CD14-positive monocyte (primary cell): Measurements from ENCODE around the gene CASP10. TPM values are rescaled to one million over a fixed set of nuclear protein-coding genes. Genes with fewer than 3 reads are reported as not detected.
A peak's percentile ranks its signal among the peaks of the same experiment; 100 is the strongest.
"Not testable (repeated sequence)": the region's sequence is repeated elsewhere in the genome, so short reads cannot be mapped to it uniquely, and the experiment has no call there.

Experiments used
- DNase-seq, 3 donors: peaks; one replicate each; pipeline ENCODE4 v3.0.0-alpha.2; 2011 to 2022
- H2AFZ ChIP-seq: 2 replicates; pipeline ENCODE4 v1.6.0; 2012; ENCODE audit warnings: mild to moderate bottlenecking, low read depth, low read length, inconsistent platforms; ENCODE audit not compliant: insufficient read depth, poor library complexity, severe bottlenecking
- H3K27ac ChIP-seq, 2 donors: 1 replicate in 1 of 2; 2 replicates in 1 of 2; pipeline ENCODE4 v1.5.1; 2012 to 2013; ENCODE audit warnings: low read length in 2 of 2, control low read depth in 1 of 2, inconsistent platforms in 1 of 2, low read depth in 1 of 2, mild to moderate bottlenecking in 1 of 2
- H3K27me3 ChIP-seq, 2 donors: one replicate each; pipeline versions ENCODE4 v1.6.0 to v1.6.1; 2011 to 2013; ENCODE audit warnings: low read length in 2 of 2; ENCODE audit not compliant: control insufficient read depth in 2 of 2, insufficient read depth in 2 of 2
- H3K36me3 ChIP-seq, 2 donors: replicated peaks in 1 of 2; 1 replicate in 1 of 2; 2 replicates in 1 of 2; pipeline versions ENCODE4 v1.5.1 to v1.6.1; 2012 to 2013; ENCODE audit warnings: low read length in 2 of 2, control low read depth in 1 of 2, inconsistent platforms in 1 of 2, mild to moderate bottlenecking in 1 of 2; ENCODE audit not compliant: insufficient read depth in 2 of 2, control insufficient read depth in 1 of 2
- H3K4me1 ChIP-seq, 2 donors: 1 replicate in 1 of 2; 2 replicates in 1 of 2; pipeline versions ENCODE4 v1.5.1 to v1.6.1; 2012 to 2013; ENCODE audit warnings: low read length in 2 of 2, control low read depth in 1 of 2, inconsistent platforms in 1 of 2, mild to moderate bottlenecking in 1 of 2, moderate library complexity in 1 of 2; ENCODE audit not compliant: insufficient read depth in 2 of 2, control insufficient read depth in 1 of 2
- H3K4me2 ChIP-seq: replicated peaks from 2 replicates; pipeline ENCODE3; 2012; ENCODE audit warnings: low read length, moderate library complexity, mild to moderate bottlenecking; ENCODE audit not compliant: poor library complexity, severe bottlenecking; ENCODE audit errors: extremely low read depth
- H3K4me3 ChIP-seq, 3 experiments: fragments of 200-600 bp in 1 of 3; sonication (generic) in 1 of 3; replicated peaks in 1 of 3; 1 replicate in 2 of 3; 2 replicates in 1 of 3; pipeline ENCODE4 v1.5.1; 2011 to 2013; ENCODE audit warnings: low read length in 3 of 3, mild to moderate bottlenecking in 3 of 3, control low read depth in 2 of 3, low read depth in 2 of 3, inconsistent platforms in 1 of 3, moderate library complexity in 1 of 3
- H3K79me2 ChIP-seq: 2 replicates; pipeline ENCODE4 v1.6.0; 2012; ENCODE audit warnings: mild to moderate bottlenecking, control low read depth, inconsistent platforms, low read length, moderate library complexity; ENCODE audit not compliant: insufficient read depth
- H3K9ac ChIP-seq: 2 replicates; pipeline ENCODE4 v1.6.0; 2017; ENCODE audit warnings: low read length, mild to moderate bottlenecking; ENCODE audit not compliant: insufficient read depth, poor library complexity, severe bottlenecking
- H3K9me3 ChIP-seq, 2 donors: replicated peaks in 1 of 2; 1 replicate in 1 of 2; 2 replicates in 1 of 2; pipeline versions ENCODE4 v1.5.1 to v1.6.1; 2012 to 2013; ENCODE audit warnings: low read length in 2 of 2, control low read depth in 1 of 2; ENCODE audit not compliant: control insufficient read depth in 1 of 2, insufficient read depth in 1 of 2
- H4K20me1 ChIP-seq: 2 replicates; pipeline ENCODE4 v1.6.0; 2012; ENCODE audit warnings: mild to moderate bottlenecking, low read length, control low read depth, moderate library complexity; ENCODE audit not compliant: insufficient read depth
- H3K27ac Mint-ChIP-seq, 7 donors: one replicate each; pipeline ENCODE4 v1.8.0; 2020; ENCODE audit warnings: mild to moderate bottlenecking in 7 of 7, mixed read lengths in 7 of 7, moderate library complexity in 6 of 7, inconsistent platforms in 2 of 7
- H3K27me3 Mint-ChIP-seq, 3 donors: one replicate each; pipeline ENCODE4 v1.8.0; 2021 to 2022; ENCODE audit warnings: low read depth in 3 of 3, mild to moderate bottlenecking in 3 of 3, mixed read lengths in 3 of 3, moderate library complexity in 3 of 3, inconsistent platforms in 1 of 3
- H3K36me3 Mint-ChIP-seq, 2 donors: one replicate each; pipeline ENCODE4 v1.8.0; 2020; ENCODE audit warnings: mixed read lengths in 2 of 2, inconsistent platforms in 1 of 2, mild to moderate bottlenecking in 1 of 2
- H3K4me1 Mint-ChIP-seq: one replicate; pipeline ENCODE4 v1.8.0; 2020; ENCODE audit warnings: mild to moderate bottlenecking, mixed read lengths
- H3K4me3 Mint-ChIP-seq, 2 donors: one replicate each; pipeline ENCODE4 v1.8.0; 2020; ENCODE audit warnings: mild to moderate bottlenecking in 2 of 2, mixed read lengths in 2 of 2, moderate library complexity in 1 of 2
- H3K9me3 Mint-ChIP-seq, 7 donors: one replicate each; pipeline ENCODE4 v1.8.0; 2020 to 2022; ENCODE audit warnings: mixed read lengths in 7 of 7, mild to moderate bottlenecking in 6 of 7, moderate library complexity in 6 of 7, inconsistent platforms in 2 of 7
- WGBS: methylation state at CpG from one replicate; pipeline ENCODE4 v1.1.5; 2013; ENCODE audit warnings: missing lambda C conversion rate; ENCODE audit not compliant: insufficient coverage; 5-methylcytosine and 5-hydroxymethylcytosine counted together
- intact Hi-C, 2 donors: fragments of 100-400 bp; cut with micrococcal nuclease; formaldehyde crosslinking; loops; one replicate each; pipeline versions ENCODE4 v1.15.0 to v1.15.1; 2023
- polyA plus RNA-seq, 3 donors: library from polyadenylated mRNA; depleted of rRNA in 1 of 3; unstranded in 2 of 3; stranded (reverse) in 1 of 3; fragments of 300-500 nt in 2 of 3; fragments of >200 nt in 1 of 3; fragmentation: Illumina TruSeq in 2 of 3; gene quantifications; 1 replicate in 2 of 3; 2 replicates in 1 of 3; pipeline ENCODE4 v1.2.3, GENCODE V29; 2012 to 2021
- TF ChIP-seq, protein P1 (sequence below): fragments of 200-600 bp; IDR thresholded peaks from one replicate; pipeline ENCODE4 v1.8.0; 2022; ENCODE audit warnings: antibody characterized with exemption, mild to moderate bottlenecking

CASP10 gene
- polyA plus RNA-seq, 3 donors: 17.7 to 23.3 (median 18.9) TPM

DNA sequence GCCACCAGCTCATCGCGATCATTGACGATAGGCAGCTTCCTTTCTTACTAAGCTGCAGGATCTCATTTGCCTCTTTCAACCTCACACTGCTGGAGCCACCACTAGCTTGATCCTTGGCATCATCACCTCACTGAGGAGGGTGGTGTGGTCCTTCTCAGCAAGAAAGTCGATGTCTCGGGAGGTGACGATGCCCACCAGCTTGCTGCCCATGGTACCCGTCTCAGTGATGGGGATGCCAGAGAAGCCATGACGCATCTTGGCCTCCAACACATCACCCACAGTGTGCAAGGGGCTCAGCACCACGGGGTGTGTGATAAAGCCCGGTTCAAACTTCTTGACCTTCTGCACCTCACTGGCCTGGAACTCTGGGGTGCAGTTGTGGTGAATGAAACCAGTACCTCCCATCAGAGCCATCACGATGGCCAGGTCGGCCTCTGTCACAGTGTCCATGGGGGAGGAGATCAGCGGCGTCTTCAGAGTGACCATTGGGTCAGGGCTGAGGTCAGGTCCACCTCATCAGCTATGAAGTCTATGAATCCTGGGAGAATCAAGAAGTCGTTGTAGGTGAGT lies 44.5 kb upstream of the CASP10 start:
- Mint-ChIP-seq H3K27me3 (peaks cover 0 to 2% (median 0%) of the 10 kb centered on the region in 3 donors), H3K4me1 (peaks cover 9% of the 10 kb centered on the region), H3K27ac (peak overlapping the region in 6 of 7 donors; percentile 3 to 85 (median 69)), H3K4me3 (no peak overlapping the region), H3K9me3 (peaks cover 0 to 2% (median 0%) of the 10 kb centered on the region in 7 donors), H3K36me3 (peaks cover 79 to 87% of the 10 kb centered on the region in 2 donors)
- peaks cover 98% of the 10 kb centered on the region for H4K20me1 ChIP-seq
- no peak overlapping the region for H2AFZ ChIP-seq
- no peak for DNase-seq
- H3K9ac ChIP-seq: no peak overlapping the region
- H3K27me3 ChIP-seq: no peaks in the 10 kb centered on the region
- no peak overlapping the region for H3K4me2 ChIP-seq
- peaks cover 94% of the 10 kb centered on the region for H3K79me2 ChIP-seq
- peak overlapping the region in 1 of 2 donors; percentile 58 for H3K27ac ChIP-seq
- peaks cover 0 to 7% of the 10 kb centered on the region in 2 donors for H3K4me1 ChIP-seq
- no peaks in the 10 kb centered on the region for H3K9me3 ChIP-seq
- H3K4me3 ChIP-seq: no peak overlapping the region
- peaks cover 82 to 88% of the 10 kb centered on the region in 2 donors for H3K36me3 ChIP-seq
- WGBS: 100% methylated on average over 13 of the region's 15 CpGs
- intact Hi-C loops: no loop called here
- TF ChIP-seq, protein P1, sequence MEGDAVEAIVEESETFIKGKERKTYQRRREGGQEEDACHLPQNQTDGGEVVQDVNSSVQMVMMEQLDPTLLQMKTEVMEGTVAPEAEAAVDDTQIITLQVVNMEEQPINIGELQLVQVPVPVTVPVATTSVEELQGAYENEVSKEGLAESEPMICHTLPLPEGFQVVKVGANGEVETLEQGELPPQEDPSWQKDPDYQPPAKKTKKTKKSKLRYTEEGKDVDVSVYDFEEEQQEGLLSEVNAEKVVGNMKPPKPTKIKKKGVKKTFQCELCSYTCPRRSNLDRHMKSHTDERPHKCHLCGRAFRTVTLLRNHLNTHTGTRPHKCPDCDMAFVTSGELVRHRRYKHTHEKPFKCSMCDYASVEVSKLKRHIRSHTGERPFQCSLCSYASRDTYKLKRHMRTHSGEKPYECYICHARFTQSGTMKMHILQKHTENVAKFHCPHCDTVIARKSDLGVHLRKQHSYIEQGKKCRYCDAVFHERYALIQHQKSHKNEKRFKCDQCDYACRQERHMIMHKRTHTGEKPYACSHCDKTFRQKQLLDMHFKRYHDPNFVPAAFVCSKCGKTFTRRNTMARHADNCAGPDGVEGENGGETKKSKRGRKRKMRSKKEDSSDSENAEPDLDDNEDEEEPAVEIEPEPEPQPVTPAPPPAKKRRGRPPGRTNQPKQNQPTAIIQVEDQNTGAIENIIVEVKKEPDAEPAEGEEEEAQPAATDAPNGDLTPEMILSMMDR: no peak

DNA sequence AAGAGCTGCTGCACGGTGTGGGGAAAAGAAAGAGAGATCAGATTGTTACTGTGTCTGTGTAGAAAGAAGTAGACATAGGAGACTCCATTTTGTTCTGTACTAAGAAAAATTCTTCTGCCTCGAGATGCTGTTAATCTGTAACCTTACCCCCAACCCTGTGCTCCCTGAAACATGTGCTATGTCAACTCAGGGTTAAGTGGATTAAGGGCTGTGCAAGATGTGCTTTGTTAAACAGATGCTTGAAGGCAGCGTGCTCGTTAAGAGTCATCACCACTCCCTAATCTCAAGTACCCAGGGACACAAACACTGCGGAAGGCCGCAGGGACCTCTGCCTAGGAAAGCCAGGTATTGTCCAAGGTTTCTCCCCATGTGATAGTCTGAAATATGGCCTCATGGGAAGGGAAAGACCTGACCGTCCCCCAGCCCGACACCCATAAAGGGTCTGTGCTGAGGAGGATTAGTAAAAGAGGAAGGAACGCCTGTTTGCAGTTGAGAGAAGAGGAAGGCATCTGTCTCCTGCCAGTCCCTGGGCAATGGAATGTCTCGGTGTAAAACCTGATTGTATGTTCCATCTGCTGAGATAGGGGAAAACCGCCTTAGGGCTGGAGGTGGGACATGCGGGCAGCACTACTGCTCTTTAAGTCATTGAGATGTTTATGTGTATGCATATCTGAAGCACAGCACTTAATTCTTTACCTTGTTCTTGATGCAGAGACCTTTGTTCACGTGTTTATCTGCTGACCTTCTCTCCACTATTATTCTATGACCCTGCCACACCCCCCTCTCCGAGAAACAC lies 43.8 kb upstream of the CASP10 start:
- H3K9ac ChIP-seq, intact Hi-C loops, H3K9me3 Mint-ChIP-seq, H2AFZ ChIP-seq, H3K27me3 Mint-ChIP-seq, H3K4me3 ChIP-seq, H3K4me2 ChIP-seq, H3K4me1 ChIP-seq, DNase-seq, H3K4me1 Mint-ChIP-seq, H3K27me3 ChIP-seq, H3K9me3 ChIP-seq, H3K4me3 Mint-ChIP-seq: not testable (repeated sequence)
- 54% methylated on average over 4 of the region's 14 CpGs for WGBS
- peak overlapping the region in 5 of 7 donors; percentile 68 to 87 (median 74) for H3K27ac Mint-ChIP-seq
- H4K20me1 ChIP-seq: peaks cover 99% of the 10 kb centered on the region
- H3K79me2 ChIP-seq: peaks cover 93% of the 10 kb centered on the region
- H3K27ac ChIP-seq: peak overlapping the region in 1 of 2 donors; percentile 58
- peaks cover 75 to 85% of the 10 kb centered on the region in 2 donors for H3K36me3 Mint-ChIP-seq
- peaks cover 86 to 93% of the 10 kb centered on the region in 2 donors for H3K36me3 ChIP-seq
